GM19397 (cell line): ENCODE results near the gene PDE7B.

Source experiments
- ATAC-seq: cut with Tn5 transposase; IDR thresholded peaks from one replicate; pipeline ENCODE4 v1.9.1; 2021; ENCODE audit warnings: mild to moderate bottlenecking, moderate library complexity; ENCODE audit not compliant: unreplicated experiment

Gene PDE7B

GRCh38 chr6:136020691-136021090, 169.2 kb downstream of the PDE7B start:
- ATAC-seq = no peak

DNA sequence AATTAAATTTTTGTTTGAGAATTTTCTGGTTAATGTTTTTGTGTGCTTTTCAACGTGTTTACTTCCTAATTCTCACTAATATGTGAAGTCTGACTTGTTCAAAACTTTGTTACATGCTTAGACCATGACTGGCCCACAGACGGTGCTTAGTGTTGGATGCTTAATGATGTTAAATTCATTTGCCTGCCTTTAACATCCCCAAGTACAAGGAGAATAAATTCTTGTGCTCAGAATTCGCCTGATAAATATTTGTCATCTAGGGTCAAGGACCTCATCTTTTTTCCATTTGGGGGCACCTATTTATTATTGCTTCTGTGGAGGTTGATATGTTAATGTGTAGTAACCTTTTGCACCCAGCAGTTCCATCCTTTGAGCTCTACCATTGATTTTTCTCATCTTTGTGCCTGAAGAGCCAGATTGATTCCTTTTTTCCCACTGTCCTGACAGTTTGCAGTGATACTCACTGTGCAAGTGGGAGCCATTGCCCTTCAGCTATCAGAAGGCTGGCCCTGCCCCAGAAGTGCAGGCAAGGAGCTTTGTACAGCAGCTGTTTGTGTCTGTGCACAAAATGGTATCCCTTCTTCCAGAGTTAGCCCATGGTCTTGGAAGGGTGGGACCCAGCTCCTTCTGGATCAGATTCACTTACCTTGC, 170.8 kb downstream of the PDE7B start:
- ATAC-seq = no peak

DNA sequence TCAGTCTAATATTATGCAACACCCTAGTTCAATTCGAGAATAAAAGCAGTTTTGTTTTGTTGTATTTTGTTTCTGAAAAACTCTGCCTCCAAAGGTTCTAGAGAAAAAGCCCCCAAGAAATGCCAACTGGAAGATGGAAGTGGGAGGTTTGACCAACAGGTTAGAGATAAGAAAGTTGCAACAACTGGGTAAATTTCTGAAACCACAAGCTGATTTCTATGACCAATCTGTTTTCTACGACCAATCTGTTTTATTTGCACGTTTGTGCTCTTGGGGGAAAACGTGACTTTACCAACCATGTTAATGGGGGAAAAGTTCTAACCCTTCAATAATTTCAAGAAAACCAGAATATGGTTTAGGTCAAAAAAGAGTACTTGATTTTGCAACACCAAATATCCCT, 173.2 kb downstream of the PDE7B start:
- ATAC-seq = no peak

- no peak for ATAC-seq
These were observed 174.2 kb downstream of the PDE7B start for GRCh38 chr6:136025736-136026135.

DNA sequence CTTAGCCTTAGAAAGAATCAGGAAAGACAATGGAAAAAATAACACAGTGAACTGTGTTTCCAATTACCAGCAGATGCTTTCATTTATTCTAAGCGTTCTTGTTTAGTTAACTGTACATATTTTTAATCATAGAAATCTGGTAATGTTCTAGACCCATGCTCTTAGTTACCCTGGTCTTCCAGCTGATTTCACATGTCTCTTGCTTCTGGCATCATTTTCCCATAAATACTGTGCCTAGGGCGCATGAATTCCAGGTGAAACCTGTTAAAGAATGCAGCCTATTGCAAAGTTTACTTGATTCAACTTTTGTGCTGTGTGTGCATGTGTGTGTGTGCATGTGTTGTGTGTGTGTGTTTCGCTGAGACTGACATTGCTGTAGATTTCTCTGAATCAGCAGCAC, 178.6 kb downstream of the PDE7B start:
- no peak for ATAC-seq

- no peak for ATAC-seq
These were observed 180.5 kb downstream of the PDE7B start for GRCh38 chr6:136031982-136032381.

- ATAC-seq = no peak
These were observed 181.9 kb downstream of the PDE7B start for GRCh38 chr6:136033416-136033815.

GRCh38 chr6:136034422-136034821, 182.9 kb downstream of the PDE7B start:
- no peak for ATAC-seq

DNA sequence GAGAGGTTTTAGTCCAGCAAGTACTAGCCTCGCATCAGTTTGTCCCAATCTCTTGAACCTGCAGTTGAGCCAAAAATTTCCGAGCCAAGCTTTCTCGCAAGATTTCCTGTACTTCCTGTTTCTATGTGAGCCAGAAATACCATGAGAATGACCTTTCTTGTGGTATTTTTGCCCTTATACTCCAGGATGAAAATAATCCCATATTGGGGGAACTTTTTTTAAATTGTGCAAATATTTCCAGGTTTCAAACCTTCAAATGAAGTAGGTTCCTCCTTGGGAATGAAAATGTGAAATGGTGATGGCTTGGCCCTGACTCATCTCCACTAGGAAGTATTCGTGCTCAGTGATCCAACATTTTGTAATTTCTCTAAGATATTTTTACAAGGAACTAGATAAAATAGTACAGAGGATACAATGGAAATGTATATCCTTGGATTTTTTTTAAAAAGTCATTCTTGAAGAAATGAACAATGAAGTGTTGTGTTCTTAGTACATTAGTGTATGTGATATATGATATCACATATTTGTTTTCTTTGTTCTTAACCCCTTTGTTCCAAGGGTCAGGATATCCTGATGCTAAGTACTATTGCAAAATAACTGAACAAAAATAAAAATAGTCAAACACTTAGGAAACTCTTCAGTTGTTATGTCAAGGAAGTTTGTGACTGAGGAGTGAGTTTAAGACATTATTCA, 184.0 kb downstream of the PDE7B start:
- no peak for ATAC-seq

DNA sequence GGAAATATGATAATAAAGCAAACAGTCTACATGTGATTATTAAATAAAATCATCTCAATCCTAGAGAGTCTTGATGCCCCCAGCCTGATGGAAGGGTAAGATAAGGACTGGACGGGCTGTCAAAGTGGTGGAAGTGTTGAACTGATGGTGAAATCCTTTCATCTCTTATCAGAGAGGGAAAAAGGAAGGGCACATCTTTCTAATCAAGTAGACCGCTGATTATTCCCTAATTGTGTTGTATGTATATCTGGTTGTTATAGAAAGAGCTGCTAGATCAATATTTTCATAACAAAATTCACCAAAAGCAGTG, 184.5 kb downstream of the PDE7B start:
- no peak for ATAC-seq

- ATAC-seq = no peak
These were observed 185.1 kb downstream of the PDE7B start for GRCh38 chr6:136036601-136037000.

DNA sequence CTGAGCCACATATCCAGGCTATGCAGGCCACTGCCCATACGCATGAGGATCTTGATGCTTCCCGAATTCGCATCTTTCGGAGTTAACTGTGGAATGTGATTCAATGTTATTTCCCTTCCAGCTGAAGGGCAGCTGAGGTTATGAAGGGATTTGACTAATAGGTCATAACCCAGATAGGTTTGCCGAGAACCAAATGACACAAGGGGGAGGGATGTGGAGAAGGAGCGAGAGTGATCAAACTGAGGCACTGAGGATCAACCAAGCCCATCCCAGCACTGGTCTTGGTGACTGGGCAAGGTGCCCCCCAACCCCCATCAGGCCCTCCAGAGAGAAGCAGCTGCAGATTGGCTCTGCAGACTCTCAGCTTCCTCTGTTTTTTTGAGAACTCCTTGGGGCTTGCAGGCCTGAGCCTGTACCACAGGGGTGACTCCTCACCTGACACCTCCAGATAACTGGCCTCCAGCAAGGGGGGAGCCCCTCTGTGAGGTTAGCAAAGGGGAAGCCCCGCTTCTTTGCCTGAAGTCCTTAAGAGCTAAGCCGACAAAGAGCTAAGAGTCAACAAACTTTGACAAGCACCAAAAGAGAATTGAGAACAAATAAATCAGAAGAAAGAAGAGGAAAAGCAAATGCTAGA, 185.9 kb downstream of the PDE7B start:
- ATAC-seq = no peak

DNA sequence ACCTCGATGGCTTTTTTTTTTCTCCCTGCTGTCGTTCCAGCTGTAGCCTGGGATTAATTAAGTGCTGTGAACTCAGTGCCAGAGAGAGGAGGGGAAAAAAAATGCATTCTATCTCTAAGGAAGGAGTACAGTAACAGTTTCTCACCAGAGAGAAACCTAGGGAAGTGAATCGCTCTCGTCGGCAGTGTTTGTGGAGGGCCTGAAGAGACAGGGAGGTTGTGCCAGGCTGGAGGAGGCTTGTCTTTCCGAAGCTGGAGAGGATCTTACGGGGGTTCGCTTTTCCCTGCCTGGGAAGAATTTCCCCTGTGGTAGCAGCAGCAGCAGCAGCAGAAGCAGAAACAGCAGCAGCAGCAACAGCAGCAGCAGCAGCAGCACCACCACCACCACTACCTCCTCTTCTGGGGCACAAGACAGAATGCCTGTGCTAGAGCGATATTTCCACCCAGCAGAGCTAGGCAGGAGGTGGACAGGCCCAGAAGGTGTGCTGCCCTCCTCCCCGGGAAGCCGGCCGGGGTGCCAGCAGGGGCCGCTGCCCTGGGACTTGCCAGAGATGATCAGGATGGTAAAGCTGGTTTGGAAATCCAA, 186.5 kb downstream of the PDE7B start:
- no peak for ATAC-seq

GRCh38 chr6:136038531-136038930, 187.0 kb downstream of the PDE7B start:
- ATAC-seq = no peak

DNA sequence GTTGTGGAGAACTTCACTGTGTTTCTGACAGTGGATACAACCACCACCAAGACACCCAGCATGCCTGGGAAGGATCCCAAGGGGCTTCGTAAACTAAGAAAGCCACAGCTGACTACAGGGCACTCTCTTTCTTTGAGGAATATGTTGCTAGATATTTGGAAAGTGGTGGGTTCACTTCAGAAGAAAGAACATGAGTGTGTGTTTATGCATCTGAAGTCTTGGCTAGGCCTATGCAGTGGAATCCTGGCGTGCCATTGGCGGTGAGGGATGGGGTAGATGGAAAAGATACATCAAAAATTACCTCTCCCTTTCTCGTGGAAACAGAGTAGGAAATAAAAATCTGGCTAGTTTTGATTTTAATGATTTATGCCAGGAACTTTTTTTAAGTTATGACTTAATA, 187.7 kb downstream of the PDE7B start:
- ATAC-seq = no peak

DNA sequence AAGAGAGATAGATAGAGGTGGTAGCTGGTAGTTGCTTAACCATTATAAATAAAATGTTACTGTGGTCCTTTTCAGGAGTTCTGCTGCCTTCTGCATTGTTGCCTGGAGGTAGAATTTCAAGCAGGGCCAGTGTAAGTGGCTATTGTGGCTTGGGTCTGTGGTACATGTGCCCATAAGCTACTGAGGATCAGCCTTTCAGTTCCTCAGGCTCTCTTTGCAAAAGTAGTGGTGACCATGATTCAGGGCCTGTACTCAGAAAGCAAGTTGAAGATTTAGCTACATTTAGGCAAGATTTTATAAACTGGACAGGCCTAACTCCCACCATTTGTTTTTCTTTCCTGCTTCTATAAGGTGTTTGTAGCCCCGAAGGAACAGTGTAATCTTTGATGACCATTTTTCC, 199.0 kb downstream of the PDE7B start:
- ATAC-seq = no peak

DNA sequence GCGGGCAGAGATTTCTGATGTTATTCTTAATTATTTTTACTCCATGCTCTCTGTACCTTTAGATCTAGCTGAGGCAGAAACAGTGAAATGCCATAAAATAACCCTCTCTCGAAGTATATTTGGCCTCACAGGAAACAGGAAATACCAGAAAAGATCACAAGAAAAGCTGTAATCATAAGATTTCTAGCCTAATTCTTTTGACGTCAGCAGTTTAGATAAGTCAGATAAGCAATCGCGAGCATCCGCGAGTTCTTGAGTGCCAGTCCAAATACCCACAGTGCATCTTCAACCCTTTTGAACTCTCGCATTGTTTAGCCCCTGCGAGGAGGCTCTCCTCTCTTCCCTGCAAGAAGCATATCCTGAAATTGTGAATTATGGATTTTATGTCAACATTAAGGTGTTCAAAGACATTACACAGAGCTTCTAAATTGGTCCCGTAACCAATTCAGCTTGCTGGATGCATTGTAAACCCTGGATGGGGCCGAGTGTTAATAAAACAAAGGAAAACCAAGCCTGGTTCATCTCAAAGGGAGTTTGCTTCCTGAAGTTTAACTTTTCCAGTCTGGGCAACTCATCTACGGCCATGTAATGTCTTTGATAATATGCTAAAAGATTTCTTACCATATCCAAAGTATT, 199.8 kb downstream of the PDE7B start:
- no peak for ATAC-seq

DNA sequence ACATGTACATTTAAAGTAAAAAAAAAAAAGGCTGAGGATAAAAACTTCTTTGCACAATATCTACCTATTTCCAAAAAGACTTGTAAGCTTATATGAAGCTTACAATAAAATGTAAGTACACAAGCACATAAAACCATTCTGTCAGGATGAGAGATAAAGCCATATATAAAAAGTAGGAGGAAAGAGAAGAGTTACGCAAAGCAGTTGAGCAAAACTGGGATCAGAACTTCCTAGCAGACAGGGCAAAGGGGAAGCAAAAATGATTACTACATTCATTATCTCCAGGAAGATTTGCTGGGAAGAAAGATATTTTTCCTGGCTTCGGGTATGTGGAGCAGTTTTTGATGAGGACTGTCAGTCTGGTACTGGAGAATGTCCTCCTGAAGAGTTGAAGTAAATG, 200.5 kb downstream of the PDE7B start:
- no peak for ATAC-seq

DNA sequence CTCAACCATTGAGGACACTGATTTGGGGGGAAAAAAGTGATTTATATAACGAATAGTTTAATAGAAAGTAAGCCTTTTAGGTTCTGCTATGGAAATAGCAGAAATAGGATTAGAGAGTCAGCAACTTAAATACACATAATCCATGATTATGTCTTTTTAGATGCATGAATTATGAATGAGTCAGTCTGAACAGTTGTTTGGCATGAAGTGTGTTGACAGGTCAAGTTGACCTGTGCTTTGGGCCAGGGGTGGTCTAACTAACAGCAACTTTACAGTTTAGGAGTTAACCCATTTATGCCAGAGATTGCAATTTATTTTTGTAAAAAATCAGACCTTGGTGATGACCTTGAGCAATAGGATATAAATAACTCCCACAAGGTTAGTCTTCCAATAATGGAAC, 207.4 kb downstream of the PDE7B start:
- no peak for ATAC-seq

- ATAC-seq = no peak
These were observed 207.8 kb downstream of the PDE7B start for GRCh38 chr6:136059308-136059707.

GRCh38 chr6:136060052-136060451, 208.6 kb downstream of the PDE7B start:
- no peak for ATAC-seq

GRCh38 chr6:136060759-136061158, 209.3 kb downstream of the PDE7B start:
- no peak for ATAC-seq
